Measurements from ENCODE around the gene HTR1B. TPM values are rescaled to one million over a fixed set of nuclear protein-coding genes. Genes with fewer than 3 reads are reported as not detected.

HTR1B gene
- under 1 TPM in 4 of 7 donors, not detected in 3; 0.12 to 0.55 (median 0.24) TPM for total RNA-seq
- polyA plus RNA-seq, result under 1 TPM; 0.33 to 0.63 TPM
- long read RNA-seq, donor 1, result 0 reads
- long read RNA-seq, donor 2, result 0 reads
- long read RNA-seq, donor 3, result 0 reads

GRCh38 chr6:77463308-77463860 is at the start of gene HTR1B:
TSS of gene HTR1B (minus strand) at chr6:77463491. CDS start at chr6:77463403, 88 bp downstream.
- Histone ChIP-seq H3K36me3 (no peaks in the 10 kb centered on the region), H3K27me3 (no peaks in the 10 kb centered on the region), H3K27ac (no peak within 1 kb of the TSS), H3K4me1 (ENCODE audit: insufficient read depth) (no peaks in the 10 kb centered on the region), H3K4me3 (peak within 1 kb of the TSS; percentile 24), H3K9me3 (no peaks in the 10 kb centered on the region)
- TF ChIP-seq EP300 (IDR thresholded peaks at IDR 0.05) (no peak), POLR2A (IDR thresholded peaks at IDR 0.05) (no peak), CTCF (IDR thresholded peaks at IDR 0.05) (no peak)
- DNase-seq, result peak in 1 of 5 donors; percentile 12
- 1 to 3% (median 1%) methylated on average over 31 of the region's 31 CpGs for WGBS, 3 donors
- intact Hi-C loops (cut with DNase I), result no loop called here

GRCh38 chr6:77512554-77512953 is 49.3 kb upstream of the HTR1B start:
- Histone ChIP-seq H3K27me3 (no peaks in the 10 kb centered on the region), H3K27ac (no peak overlapping the region), H3K4me1 (ENCODE audit: insufficient read depth) (no peaks in the 10 kb centered on the region), H3K9me3 (peaks cover 4% of the 10 kb centered on the region in 2 donors), H3K4me3 (no peak overlapping the region), H3K36me3 (no peaks in the 10 kb centered on the region)
- intact Hi-C loops (cut with DNase I), result no loop called here
- DNase-seq, result no peak
- TF ChIP-seq POLR2A (IDR thresholded peaks at IDR 0.05), result no peak
- no peak for TF ChIP-seq EP300 (IDR thresholded peaks at IDR 0.05)
- TF ChIP-seq CTCF (IDR thresholded peaks at IDR 0.05), result no peak

- 82 to 91% (median 90%) methylated on average over 1 of the region's 1 CpG for WGBS, 3 donors
- no peak for TF ChIP-seq POLR2A (IDR thresholded peaks at IDR 0.05)
- TF ChIP-seq EP300 (IDR thresholded peaks at IDR 0.05), result no peak
- TF ChIP-seq CTCF (IDR thresholded peaks at IDR 0.05), result no peak
- H3K4me3 ChIP-seq, result no peak overlapping the region
- no peaks in the 10 kb centered on the region for H3K27me3 ChIP-seq
- DNase-seq, result no peak
- H3K36me3 ChIP-seq, result no peaks in the 10 kb centered on the region
- no peak overlapping the region for H3K27ac ChIP-seq
- intact Hi-C loops (cut with DNase I), result no loop called here
- H3K4me1 ChIP-seq (ENCODE audit: insufficient read depth), result no peaks in the 10 kb centered on the region
- peaks cover 4% of the 10 kb centered on the region in 2 donors for H3K9me3 ChIP-seq
Observed at GRCh38 chr6:77511860-77512259, 48.6 kb upstream of the HTR1B start.

GRCh38 chr6:77502981-77503380 is 39.7 kb upstream of the HTR1B start:
- intact Hi-C loops (cut with DNase I), result no loop called here
- Histone ChIP-seq H3K27me3 (no peaks in the 10 kb centered on the region), H3K4me1 (ENCODE audit: insufficient read depth) (no peaks in the 10 kb centered on the region), H3K36me3 (no peaks in the 10 kb centered on the region), H3K4me3 (no peak overlapping the region), H3K9me3 (no peaks in the 10 kb centered on the region), H3K27ac (no peak overlapping the region)
- TF ChIP-seq EP300 (IDR thresholded peaks at IDR 0.05) (no peak), CTCF (IDR thresholded peaks at IDR 0.05) (no peak), POLR2A (IDR thresholded peaks at IDR 0.05) (no peak)
- WGBS, 3 donors, result 92 to 100% (median 95%) methylated on average over 1 of the region's 1 CpG
- DNase-seq, result no peak
